ENCODE results near the gene VANGL2. TPM values are rescaled to one million over a fixed set of nuclear protein-coding genes. Genes with fewer than 3 reads are reported as not detected.

VANGL2 gene
- total RNA-seq, 2 experiments from 2014 or later = not detected

GRCh38 chr1:160436966-160437365, 36.6 kb downstream of the VANGL2 start:
- H3K27me3 ChIP-seq (ENCODE audit: control insufficient read depth in 1 of 2, insufficient read depth in 2 of 2, low read length in 2 of 2) = no peaks in the 10 kb centered on the region
- ChIA-PET CTCF (no interaction called here), POLR2A (interaction anchor here (1.0 kb wide), 1 partner anchor 34 kb away, joined by 3 read pairs; no protein-coding TSS in a partner anchor)
- DNase-seq = no peak
- H3K4me3 ChIP-seq (ENCODE audit: low read length) = no peak overlapping the region
- Mint-ChIP-seq H3K36me3 (ENCODE audit: low read depth) (no peaks in the 10 kb centered on the region), H3K27ac (peak overlapping the region; percentile 94), H3K27me3 (no peaks in the 10 kb centered on the region), H3K9me3 (no peaks in the 10 kb centered on the region), H3K4me1 (ENCODE audit: low read depth) (peaks cover 60% of the 10 kb centered on the region), H3K4me3 (peak overlapping the region; percentile 62)
- H3K4me1 ChIP-seq (ENCODE audit: insufficient read depth, low read length) = peaks cover 24% of the 10 kb centered on the region
- ATAC-seq (ENCODE audit: poor library complexity) = no peak
- H3K27ac ChIP-seq (ENCODE audit: low read depth in 1 of 2, low read length in 2 of 2) = peak overlapping the region; percentile 69 to 81
- no peaks in the 10 kb centered on the region for H3K36me3 ChIP-seq (ENCODE audit: insufficient read depth, low read length)
- H3K9me3 ChIP-seq (ENCODE audit: control insufficient read depth in 1 of 2, insufficient read depth in 1 of 2, low read length in 2 of 2) = no peaks in the 10 kb centered on the region
- intact Hi-C loops (cut with DNase I, micrococcal nuclease) = loop anchor here in 1 of 2 experiments (5.0 kb wide), 1 partner anchor 85 kb away; the partner anchor contains the start of gene SLAMF6
- no peak for TF ChIP-seq CTCF (IDR thresholded peaks at IDR 0.05)

- ATAC-seq (ENCODE audit: poor library complexity) (peak; percentile 84), DNase-seq (peak in 4 of 14 experiments; percentile 29 to 77 (median 74))
- Histone ChIP-seq H3K9me3 (ENCODE audit: control insufficient read depth in 1 of 2, insufficient read depth in 1 of 2, low read length in 2 of 2) (no peaks in the 10 kb centered on the region), H3K4me1 (ENCODE audit: insufficient read depth, low read length) (peaks cover 19% of the 10 kb centered on the region), H3K4me3 (ENCODE audit: low read length) (peak overlapping the region; percentile 49), H3K36me3 (ENCODE audit: insufficient read depth, low read length) (no peaks in the 10 kb centered on the region), H3K27ac (ENCODE audit: low read depth in 1 of 2, low read length in 2 of 2) (peak overlapping the region; percentile 69 to 81), H3K27me3 (ENCODE audit: control insufficient read depth in 1 of 2, insufficient read depth in 2 of 2, low read length in 2 of 2) (no peaks in the 10 kb centered on the region)
- Mint-ChIP-seq H3K27ac (peak overlapping the region; percentile 94), H3K9me3 (no peaks in the 10 kb centered on the region), H3K4me1 (ENCODE audit: low read depth) (peaks cover 53% of the 10 kb centered on the region), H3K4me3 (peak overlapping the region; percentile 89), H3K36me3 (ENCODE audit: low read depth) (no peaks in the 10 kb centered on the region), H3K27me3 (no peaks in the 10 kb centered on the region)
- ChIA-PET CTCF (interaction anchor here (0.5 to 0.8 kb wide), 2 partner anchors 9 to 506 kb away, joined by 3 read pairs; no protein-coding TSS in a partner anchor), POLR2A (interaction anchor here (1.0 to 1.1 kb wide), 3 partner anchors 16 to 63 kb away, joined by 3 to 6 read pairs (median 3); no protein-coding TSS in a partner anchor)
- intact Hi-C loops (cut with DNase I, micrococcal nuclease) = loop anchor here (2.0 to 5.0 kb wide), 2 partner anchors 83 to 85 kb away; partner anchors contain the start of gene SLAMF6 (in 1 of the 2)
- TF ChIP-seq CTCF (IDR thresholded peaks at IDR 0.05) = no peak
These were observed 37.3 kb downstream of the VANGL2 start for GRCh38 chr1:160437432-160438316.

GRCh38 chr1:160438317-160438918, 38.1 kb downstream of the VANGL2 start:
- H3K4me1 Mint-ChIP-seq (ENCODE audit: low read depth) = peaks cover 46% of the 10 kb centered on the region
- peak overlapping the region; percentile 49 for H3K4me3 ChIP-seq (ENCODE audit: low read length)
- ChIA-PET CTCF (interaction anchor here (0.5 to 0.8 kb wide), 2 partner anchors 10 to 506 kb away, joined by 3 read pairs; no protein-coding TSS in a partner anchor), POLR2A (interaction anchor here (1.0 to 1.1 kb wide), 2 partner anchors 15 to 63 kb away, joined by 3 to 6 read pairs; no protein-coding TSS in a partner anchor)
- peak overlapping the region; percentile 89 for H3K4me3 Mint-ChIP-seq
- H3K9me3 Mint-ChIP-seq = no peaks in the 10 kb centered on the region
- peak overlapping the region; percentile 94 for H3K27ac Mint-ChIP-seq
- H3K36me3 Mint-ChIP-seq (ENCODE audit: low read depth) = no peaks in the 10 kb centered on the region
- peaks cover 16% of the 10 kb centered on the region for H3K4me1 ChIP-seq (ENCODE audit: insufficient read depth, low read length)
- peak overlapping the region; percentile 69 to 81 for H3K27ac ChIP-seq (ENCODE audit: low read depth in 1 of 2, low read length in 2 of 2)
- ATAC-seq (ENCODE audit: poor library complexity) (peak; percentile 41), DNase-seq (no peak)
- H3K36me3 ChIP-seq (ENCODE audit: insufficient read depth, low read length) = no peaks in the 10 kb centered on the region
- no peak for TF ChIP-seq CTCF (IDR thresholded peaks at IDR 0.05)
- H3K9me3 ChIP-seq (ENCODE audit: control insufficient read depth in 1 of 2, insufficient read depth in 1 of 2, low read length in 2 of 2) = no peaks in the 10 kb centered on the region
- H3K27me3 ChIP-seq (ENCODE audit: control insufficient read depth in 1 of 2, insufficient read depth in 2 of 2, low read length in 2 of 2) = no peaks in the 10 kb centered on the region
- intact Hi-C loops (cut with DNase I, micrococcal nuclease) = loop anchor here (2.0 to 5.0 kb wide), 2 partner anchors 82 to 84 kb away; partner anchors contain the start of gene SLAMF6 (in 1 of the 2)
- no peaks in the 10 kb centered on the region for H3K27me3 Mint-ChIP-seq
